D721Med (cell line): ENCODE data around the gene PIAS4.

Experiments used
- DNase-seq: peaks from one replicate; pipeline ENCODE4 v3.0.0; 2011; ENCODE audit warnings: low spot score; ENCODE audit not compliant: insufficient read length
- FAIRE-seq: peaks from 2 replicates; lab custom pipeline; 2011; peaks lifted over from hg19 to GRCh38; lab: Jason Lieb, UNC
- TF ChIP-seq, protein P1 (sequence below): IDR thresholded peaks from 2 replicates; pipeline ENCODE4 v1.5.1; 2012; ENCODE audit warnings: mild to moderate bottlenecking, control low read depth; ENCODE audit not compliant: insufficient read depth; ENCODE audit errors: missing control alignments

PIAS4 gene

GRCh38 chr19:4058693-4059452 lies 51.3 kb downstream of the PIAS4 start:
- DNase-seq: peak; percentile 96

GRCh38 chr19:4059453-4059871 lies 51.9 kb downstream of the PIAS4 start:
- TF ChIP-seq, protein P1, sequence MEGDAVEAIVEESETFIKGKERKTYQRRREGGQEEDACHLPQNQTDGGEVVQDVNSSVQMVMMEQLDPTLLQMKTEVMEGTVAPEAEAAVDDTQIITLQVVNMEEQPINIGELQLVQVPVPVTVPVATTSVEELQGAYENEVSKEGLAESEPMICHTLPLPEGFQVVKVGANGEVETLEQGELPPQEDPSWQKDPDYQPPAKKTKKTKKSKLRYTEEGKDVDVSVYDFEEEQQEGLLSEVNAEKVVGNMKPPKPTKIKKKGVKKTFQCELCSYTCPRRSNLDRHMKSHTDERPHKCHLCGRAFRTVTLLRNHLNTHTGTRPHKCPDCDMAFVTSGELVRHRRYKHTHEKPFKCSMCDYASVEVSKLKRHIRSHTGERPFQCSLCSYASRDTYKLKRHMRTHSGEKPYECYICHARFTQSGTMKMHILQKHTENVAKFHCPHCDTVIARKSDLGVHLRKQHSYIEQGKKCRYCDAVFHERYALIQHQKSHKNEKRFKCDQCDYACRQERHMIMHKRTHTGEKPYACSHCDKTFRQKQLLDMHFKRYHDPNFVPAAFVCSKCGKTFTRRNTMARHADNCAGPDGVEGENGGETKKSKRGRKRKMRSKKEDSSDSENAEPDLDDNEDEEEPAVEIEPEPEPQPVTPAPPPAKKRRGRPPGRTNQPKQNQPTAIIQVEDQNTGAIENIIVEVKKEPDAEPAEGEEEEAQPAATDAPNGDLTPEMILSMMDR: no peak
- FAIRE-seq: no peak
- no peak for DNase-seq

More at GRCh38 chr19:4058693-4059452, 51.3 kb downstream of the PIAS4 start:
- no peak for FAIRE-seq
- TF ChIP-seq, protein P1: no peak

GRCh38 chr19:4059891-4060620 lies 52.5 kb downstream of the PIAS4 start:
- TF ChIP-seq, protein P1: no peak
- FAIRE-seq: no peak
- DNase-seq: no peak

DNA sequence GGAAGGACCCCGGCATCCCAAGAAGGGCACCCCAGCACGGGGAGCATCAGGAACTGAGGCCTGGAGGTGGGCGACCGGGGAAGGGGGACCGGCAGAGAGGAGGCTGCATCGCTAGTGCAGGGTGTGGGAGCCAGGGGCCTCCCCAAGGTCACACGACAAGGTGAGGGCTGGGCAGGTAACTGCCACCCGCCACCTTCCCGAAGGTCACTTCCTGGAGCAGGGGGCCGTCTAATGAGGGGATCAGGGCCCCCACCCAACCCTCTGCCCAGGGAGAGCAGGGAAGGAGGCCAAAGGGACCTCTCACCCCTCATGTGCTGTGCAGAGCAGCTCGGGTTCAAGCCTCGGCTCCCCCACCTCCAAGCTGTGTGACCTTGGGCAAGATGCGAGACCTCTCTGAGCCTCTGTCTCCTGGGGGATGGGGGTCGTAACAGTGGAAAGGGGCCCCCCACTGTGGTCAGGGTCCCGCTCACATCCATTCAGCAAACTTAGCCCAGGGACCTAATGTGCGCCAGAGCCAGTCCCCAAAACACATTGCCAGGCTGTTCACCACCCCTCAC lies 53.2 kb downstream of the PIAS4 start:
- TF ChIP-seq, protein P1: no peak
- no peak for FAIRE-seq
- DNase-seq: no peak

GRCh38 chr19:4061178-4061682 lies 53.7 kb downstream of the PIAS4 start:
- DNase-seq (no peak), FAIRE-seq (no peak)
- TF ChIP-seq, protein P1: no peak

GRCh38 chr19:4061683-4062418 lies 54.3 kb downstream of the PIAS4 start:
- FAIRE-seq: no peak
- no peak for DNase-seq
- TF ChIP-seq, protein P1: no peak
